ENCODE data around the gene PKD1L1.
"Not testable (repeated sequence)": the region's sequence is repeated elsewhere in the genome, so short reads cannot be mapped to it uniquely, and the experiment has no call there.

The PKD1L1 gene

GRCh38 chr7:47814905-47815613, 133.2 kb downstream of the PKD1L1 start:
- DNase-seq, result no peak

- no peak for DNase-seq
Measured at GRCh38 chr7:47813620-47814260, 134.5 kb downstream of the PKD1L1 start.

- no peak for DNase-seq
Measured at GRCh38 chr7:47812429-47813136, 135.7 kb downstream of the PKD1L1 start.

- no peak for DNase-seq
Measured at GRCh38 chr7:47811632-47812380, 136.5 kb downstream of the PKD1L1 start.

- DNase-seq, result no peak
Measured at GRCh38 chr7:47809387-47809786, 138.9 kb downstream of the PKD1L1 start.

- no peak for DNase-seq
Measured at GRCh38 chr7:47808321-47808720, 139.9 kb downstream of the PKD1L1 start.

- DNase-seq, result peak; percentile 53
Measured at GRCh38 chr7:47807756-47808155, 140.5 kb downstream of the PKD1L1 start.

- no peak for DNase-seq
Measured at GRCh38 chr7:47807126-47807525, 141.1 kb downstream of the PKD1L1 start.

- DNase-seq, result no peak
Measured at GRCh38 chr7:47806701-47807103, 141.6 kb downstream of the PKD1L1 start.

- no peak for DNase-seq
Measured at GRCh38 chr7:47804767-47805545, 143.3 kb downstream of the PKD1L1 start.

GRCh38 chr7:47803846-47804245, 144.4 kb downstream of the PKD1L1 start:
- no peak for DNase-seq

GRCh38 chr7:47803025-47803424, 145.2 kb downstream of the PKD1L1 start:
- DNase-seq, result no peak

GRCh38 chr7:47801423-47801822, 146.8 kb downstream of the PKD1L1 start:
- no peak for DNase-seq

- DNase-seq, result no peak
Measured at GRCh38 chr7:47799524-47799923, 148.7 kb downstream of the PKD1L1 start.

- no peak for DNase-seq
Measured at GRCh38 chr7:47796347-47796746, 151.9 kb downstream of the PKD1L1 start.

GRCh38 chr7:47795631-47796030, 152.6 kb downstream of the PKD1L1 start:
- DNase-seq, result no peak

GRCh38 chr7:47795126-47795525, 153.1 kb downstream of the PKD1L1 start:
- not testable (repeated sequence) for DNase-seq

GRCh38 chr7:47794016-47794415, 154.2 kb downstream of the PKD1L1 start:
- DNase-seq, result no peak

GRCh38 chr7:47793186-47793585, 155.1 kb downstream of the PKD1L1 start:
- DNase-seq, result not testable (repeated sequence)

GRCh38 chr7:47792521-47793121, 155.6 kb downstream of the PKD1L1 start:
- peak; percentile 21 for DNase-seq

GRCh38 chr7:47791682-47792081, 156.6 kb downstream of the PKD1L1 start:
- DNase-seq, result no peak

- no peak for DNase-seq
Measured at GRCh38 chr7:47788083-47788482, 160.2 kb downstream of the PKD1L1 start.

All from RPMI8226 (cell line).